Left lung (tissue), 10 donors: ENCODE measurements around the gene FLT1. TPM values are rescaled to one million over a fixed set of nuclear protein-coding genes. Genes with fewer than 3 reads are reported as not detected.

Experiments used
- ATAC-seq: fragments of 200-7000 bp; cut with Tn5 transposase; one replicate; pipeline ENCODE4 v1.9.1; 2020; ENCODE audit warnings: moderate library complexity
- DNase-seq, 4 donors: peaks; one replicate each; pipeline ENCODE4 v3.0.0-alpha.2; 2013 to 2020
- H3K27ac ChIP-seq, 2 donors: fragments of 200-600 bp; sonication (generic) in 1 of 2; one replicate each; pipeline versions ENCODE4 v1.5.0 to v1.8.0; 2020 to 2021
- H3K27me3 ChIP-seq, 2 donors: fragments of 200-600 bp; sonication (generic) in 1 of 2; one replicate each; pipeline versions ENCODE4 v1.5.0 to v1.8.0; 2020 to 2021
- H3K36me3 ChIP-seq, 2 donors: fragments of 200-600 bp; sonication (generic) in 1 of 2; one replicate each; pipeline versions ENCODE4 v1.5.0 to v1.8.0; 2020 to 2021
- H3K4me1 ChIP-seq, 2 donors: fragments of 200-600 bp; one replicate each; pipeline ENCODE4 v1.8.0; 2021
- H3K4me3 ChIP-seq, 2 donors: fragments of 200-600 bp; sonication (generic) in 1 of 2; one replicate each; pipeline versions ENCODE4 v1.5.0 to v1.8.0; 2020 to 2021; ENCODE audit warnings: mild to moderate bottlenecking in 1 of 2
- H3K9me3 ChIP-seq, 2 donors: fragments of 200-600 bp; sonication (generic) in 1 of 2; one replicate each; pipeline versions ENCODE4 v1.5.0 to v1.8.0; 2020 to 2021
- intact Hi-C, 2 donors: fragments of 100-400 bp; cut with DNase I; formaldehyde crosslinking; loops; one replicate each; pipeline versions ENCODE4 v1.11.2 to v1.14.2; 2022
- polyA plus RNA-seq, 6 donors: library from polyadenylated mRNA; unstranded; fragments of 120-200 nt; gene quantifications; one replicate each; pipeline ENCODE4 v1.2.1, GENCODE V29; 2013; ENCODE audit not compliant: insufficient read length in 6 of 6
- total RNA-seq, 2 donors: library from RNA; stranded (reverse); fragmentation: NEBNext Ultra II Directional; extraction: Animal tissue kit (Norgen Biotek cat#: 25700); gene quantifications; one replicate each; pipeline ENCODE4 v1.2.1, GENCODE V29; 2021
- TF ChIP-seq, protein P1 (sequence below), 2 donors: fragments of 200-600 bp; sonication (generic) in 1 of 2; IDR thresholded peaks; one replicate each; pipeline versions ENCODE4 v1.5.0 to v1.8.0; 2021; ENCODE audit warnings: antibody characterized with exemption in 2 of 2
- donor health status: DM: no; HTN: yes; CAD: no.
- donor health status: DM: no; HTN: no; CAD: no.

FLT1 gene
- total and polyA plus RNA-seq, 8 donors = 21.3 to 30.3 (median 25.3) TPM

DNA sequence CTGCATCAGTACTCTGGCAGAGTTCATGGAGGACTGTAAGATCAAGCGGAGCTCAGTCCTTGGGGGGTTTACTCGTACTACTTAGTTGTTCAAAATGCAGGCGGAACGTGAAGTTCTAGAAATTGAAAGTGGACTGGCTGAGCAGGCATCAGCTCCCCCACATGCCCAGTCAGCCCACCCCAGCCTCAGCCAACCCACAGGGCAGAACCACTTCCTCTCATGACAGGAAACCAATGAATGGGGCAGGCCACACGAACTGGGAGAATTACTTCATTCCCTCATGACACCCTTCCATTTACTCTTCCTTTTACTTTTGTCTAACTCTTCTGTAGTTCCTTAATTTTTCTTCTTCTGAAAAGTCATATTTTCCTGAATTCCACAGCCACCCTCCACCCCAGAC lies 71.9 kb downstream of the FLT1 start:
- Histone ChIP-seq H3K9me3 (no peaks in the 10 kb centered on the region), H3K27me3 (no peaks in the 10 kb centered on the region), H3K4me3 (no peak overlapping the region), H3K36me3 (no peaks in the 10 kb centered on the region), H3K27ac (peak overlapping the region in 1 of 2 donors; percentile 40), H3K4me1 (peaks cover 0 to 40% of the 10 kb centered on the region in 2 donors)
- DNase-seq = peak in 2 of 4 donors; percentile 77 to 79
- peak; percentile 77 for ATAC-seq
- intact Hi-C loops = no loop called here
- TF ChIP-seq, protein P1, sequence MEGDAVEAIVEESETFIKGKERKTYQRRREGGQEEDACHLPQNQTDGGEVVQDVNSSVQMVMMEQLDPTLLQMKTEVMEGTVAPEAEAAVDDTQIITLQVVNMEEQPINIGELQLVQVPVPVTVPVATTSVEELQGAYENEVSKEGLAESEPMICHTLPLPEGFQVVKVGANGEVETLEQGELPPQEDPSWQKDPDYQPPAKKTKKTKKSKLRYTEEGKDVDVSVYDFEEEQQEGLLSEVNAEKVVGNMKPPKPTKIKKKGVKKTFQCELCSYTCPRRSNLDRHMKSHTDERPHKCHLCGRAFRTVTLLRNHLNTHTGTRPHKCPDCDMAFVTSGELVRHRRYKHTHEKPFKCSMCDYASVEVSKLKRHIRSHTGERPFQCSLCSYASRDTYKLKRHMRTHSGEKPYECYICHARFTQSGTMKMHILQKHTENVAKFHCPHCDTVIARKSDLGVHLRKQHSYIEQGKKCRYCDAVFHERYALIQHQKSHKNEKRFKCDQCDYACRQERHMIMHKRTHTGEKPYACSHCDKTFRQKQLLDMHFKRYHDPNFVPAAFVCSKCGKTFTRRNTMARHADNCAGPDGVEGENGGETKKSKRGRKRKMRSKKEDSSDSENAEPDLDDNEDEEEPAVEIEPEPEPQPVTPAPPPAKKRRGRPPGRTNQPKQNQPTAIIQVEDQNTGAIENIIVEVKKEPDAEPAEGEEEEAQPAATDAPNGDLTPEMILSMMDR (IDR thresholded peaks at IDR 0.05) = no peak

- TF ChIP-seq, protein P1 (IDR thresholded peaks at IDR 0.05) = no peak
- DNase-seq (no peak), ATAC-seq (no peak)
- Histone ChIP-seq H3K4me3 (no peak overlapping the region), H3K4me1 (peaks cover 0 to 40% of the 10 kb centered on the region in 2 donors), H3K27me3 (no peaks in the 10 kb centered on the region), H3K27ac (no peak overlapping the region), H3K9me3 (no peaks in the 10 kb centered on the region), H3K36me3 (no peaks in the 10 kb centered on the region)
- intact Hi-C loops = no loop called here
Observed at GRCh38 chr13:28421676-28422410, 73.1 kb downstream of the FLT1 start.

GRCh38 chr13:28420704-28421103 lies 74.2 kb downstream of the FLT1 start:
- H3K27ac ChIP-seq = no peak overlapping the region
- H3K4me3 ChIP-seq = no peak overlapping the region
- H3K4me1 ChIP-seq = peaks cover 0 to 33% of the 10 kb centered on the region in 2 donors
- no peaks in the 10 kb centered on the region for H3K27me3 ChIP-seq
- DNase-seq = no peak
- intact Hi-C loops = no loop called here
- H3K9me3 ChIP-seq = no peaks in the 10 kb centered on the region
- H3K36me3 ChIP-seq = no peaks in the 10 kb centered on the region
- no peak for ATAC-seq
- TF ChIP-seq, protein P1 (IDR thresholded peaks at IDR 0.05) = no peak

DNA sequence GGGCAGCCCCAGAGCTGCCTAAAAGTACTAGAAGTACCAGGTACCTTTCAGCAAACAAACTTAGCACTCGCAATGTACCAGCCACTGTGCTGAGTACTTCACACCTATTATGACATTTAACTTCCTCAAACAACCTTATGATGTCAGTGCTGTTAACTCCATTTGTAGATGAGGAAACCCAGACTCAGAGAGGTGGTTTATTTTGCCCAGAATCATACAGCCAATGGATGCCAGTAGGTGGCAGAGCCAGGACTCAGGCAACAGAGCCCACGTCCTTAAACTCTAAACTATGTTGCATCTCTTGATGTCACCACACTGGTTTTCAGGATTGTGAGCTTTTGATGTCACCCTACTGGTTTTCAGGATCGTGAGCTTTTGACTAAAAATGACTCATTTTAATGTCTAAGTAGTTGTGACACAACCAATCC lies 78.9 kb downstream of the FLT1 start:
- peak; percentile 43 for ATAC-seq
- no peaks in the 10 kb centered on the region for H3K9me3 ChIP-seq
- H3K4me1 ChIP-seq = peaks cover 4 to 27% of the 10 kb centered on the region in 2 donors
- intact Hi-C loops = no loop called here
- H3K36me3 ChIP-seq = no peaks in the 10 kb centered on the region
- TF ChIP-seq, protein P1 (IDR thresholded peaks at IDR 0.05) = no peak
- DNase-seq = no peak
- H3K4me3 ChIP-seq = no peak overlapping the region
- H3K27ac ChIP-seq = no peak overlapping the region
- H3K27me3 ChIP-seq = no peaks in the 10 kb centered on the region

- Histone ChIP-seq H3K27ac (no peak overlapping the region), H3K4me3 (no peak overlapping the region)
- intact Hi-C loops = no loop called here
Observed at GRCh38 chr13:28413999-28414398, 80.9 kb downstream of the FLT1 start.

More at GRCh38 chr13:28413999-28414398, 80.9 kb downstream of the FLT1 start:
- peaks cover 4 to 23% of the 10 kb centered on the region in 2 donors for H3K4me1 ChIP-seq
- no peak for ATAC-seq
- H3K36me3 ChIP-seq = no peaks in the 10 kb centered on the region
- no peaks in the 10 kb centered on the region for H3K9me3 ChIP-seq
- no peaks in the 10 kb centered on the region for H3K27me3 ChIP-seq
- TF ChIP-seq, protein P1 (IDR thresholded peaks at IDR 0.05) = no peak
- no peak for DNase-seq
